Stimulated activated CD4-positive, alpha-beta T cell treated with anti-CD3 and anti-CD28 coated beads, Interleukin-2, amount 100 ng/mL, for 24 hours (primary cell): Measurements from ENCODE around the gene SPTBN2.
A peak's percentile ranks its signal among the peaks of the same experiment; 100 is the strongest.

Source experiments
- DNase-seq, 2 donors: peaks; one replicate each; pipeline ENCODE4 v3.0.0-alpha.2; 2020

SPTBN2 gene

DNA sequence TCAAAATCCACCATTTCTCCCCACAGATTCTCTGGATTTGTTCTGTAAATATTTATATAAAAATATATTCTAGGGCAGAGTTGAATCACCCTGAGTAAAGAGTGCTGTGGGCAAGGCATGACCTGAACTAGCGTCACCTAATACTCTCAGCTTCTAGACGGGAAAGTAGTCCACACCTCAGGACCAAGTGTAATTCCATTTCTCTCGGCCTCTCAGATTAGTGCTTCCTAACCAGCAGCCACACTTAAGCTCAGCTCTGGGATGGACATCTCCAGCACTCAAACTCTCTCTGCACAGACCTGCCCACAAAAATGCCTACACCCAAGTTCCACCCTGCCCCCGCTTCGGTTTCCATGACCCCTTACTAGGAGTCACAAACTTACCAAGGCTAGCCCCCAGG, 5.3 kb downstream of the SPTBN2 start:
- no peak for DNase-seq

DNA sequence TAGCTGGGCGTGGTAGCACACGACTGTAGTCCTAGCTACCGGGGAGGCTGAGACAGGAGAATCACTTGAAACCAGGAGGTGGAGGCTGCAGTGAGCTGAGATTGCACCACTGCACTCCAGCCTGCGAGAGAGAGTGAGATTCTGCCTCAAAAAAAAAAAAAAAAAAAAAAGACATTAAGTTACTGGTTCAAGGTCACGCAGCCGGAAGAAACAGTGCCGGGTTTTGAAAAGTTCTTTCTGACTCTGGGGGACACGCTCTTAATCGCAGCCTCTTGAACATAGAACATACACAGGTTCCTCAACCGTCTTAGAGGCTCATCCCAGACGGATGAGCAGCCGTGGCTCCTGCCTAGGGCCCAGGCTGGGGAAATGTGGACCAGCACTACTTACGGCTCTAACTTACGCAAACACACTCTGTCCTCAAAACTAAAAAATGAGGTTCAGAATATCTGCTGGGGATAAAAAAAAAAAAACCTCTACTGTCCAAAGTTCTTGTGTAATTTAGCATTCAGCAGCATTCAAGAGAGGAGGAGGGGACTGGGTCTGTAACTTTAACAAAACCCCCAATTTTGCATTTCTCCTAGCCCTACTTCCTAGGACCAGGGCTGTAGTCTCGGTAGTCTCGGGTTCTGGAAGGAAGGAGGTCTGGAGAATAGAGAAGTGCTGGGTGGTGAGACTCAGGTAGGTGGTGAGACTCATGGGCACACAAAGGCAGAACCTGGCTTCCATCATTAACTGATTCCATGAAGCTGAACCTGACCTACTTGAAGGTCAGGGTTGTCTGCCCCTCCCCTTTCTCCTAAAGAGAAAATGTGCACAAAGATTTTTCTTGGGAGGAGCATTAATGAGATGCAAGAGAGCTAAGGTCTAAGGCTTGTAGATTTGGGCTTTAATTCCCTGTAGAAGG, 6.0 kb downstream of the SPTBN2 start:
- DNase-seq, result no peak

DNA sequence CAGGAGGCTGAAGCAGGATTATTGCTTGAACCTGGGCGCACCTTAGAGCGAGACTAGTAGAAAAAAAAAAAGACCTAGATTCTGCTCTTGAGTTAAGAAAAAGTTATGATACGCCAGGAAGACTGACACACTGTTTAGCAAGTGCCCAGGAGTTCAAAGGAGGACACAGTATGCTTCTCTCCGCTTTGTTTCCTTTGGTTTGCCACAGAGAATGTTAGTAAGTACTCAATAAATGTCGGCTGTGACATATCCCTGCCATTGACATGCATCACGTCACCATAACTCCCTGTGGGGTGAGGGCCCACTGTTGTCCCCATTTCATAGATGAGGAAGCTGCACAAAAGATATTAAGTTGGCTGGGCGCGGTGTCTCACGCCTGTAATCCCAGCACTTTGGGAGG, 7.1 kb downstream of the SPTBN2 start:
- DNase-seq, result no peak

DNA sequence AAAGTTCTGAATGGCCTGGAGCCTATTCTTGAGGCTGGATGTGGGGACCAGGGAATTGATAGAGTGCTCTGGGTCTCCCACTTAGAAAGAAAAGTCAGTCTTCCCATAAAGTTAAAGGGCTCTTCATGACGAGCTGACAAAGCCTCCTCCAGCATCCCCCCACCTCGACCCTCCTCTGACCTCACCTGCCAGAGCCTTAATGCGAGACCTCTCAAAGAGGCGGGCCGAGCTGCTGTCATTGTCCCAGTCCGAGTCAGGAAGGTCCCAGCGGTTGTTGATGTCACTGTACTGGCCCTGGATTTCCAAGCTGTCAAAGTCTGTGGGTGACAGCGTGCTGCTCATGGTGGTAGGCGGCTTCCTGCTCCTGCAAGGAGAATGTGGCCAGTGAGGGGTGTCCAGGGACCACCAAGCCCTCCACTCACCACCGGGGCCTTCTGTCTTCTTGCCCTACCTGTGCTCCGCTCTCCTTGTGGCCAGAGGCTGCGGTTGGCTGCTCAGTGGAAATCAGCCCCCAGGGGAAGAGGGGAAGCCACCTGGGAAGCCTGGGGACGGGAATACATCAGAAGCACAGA, 8.0 kb downstream of the SPTBN2 start:
- no peak for DNase-seq

DNA sequence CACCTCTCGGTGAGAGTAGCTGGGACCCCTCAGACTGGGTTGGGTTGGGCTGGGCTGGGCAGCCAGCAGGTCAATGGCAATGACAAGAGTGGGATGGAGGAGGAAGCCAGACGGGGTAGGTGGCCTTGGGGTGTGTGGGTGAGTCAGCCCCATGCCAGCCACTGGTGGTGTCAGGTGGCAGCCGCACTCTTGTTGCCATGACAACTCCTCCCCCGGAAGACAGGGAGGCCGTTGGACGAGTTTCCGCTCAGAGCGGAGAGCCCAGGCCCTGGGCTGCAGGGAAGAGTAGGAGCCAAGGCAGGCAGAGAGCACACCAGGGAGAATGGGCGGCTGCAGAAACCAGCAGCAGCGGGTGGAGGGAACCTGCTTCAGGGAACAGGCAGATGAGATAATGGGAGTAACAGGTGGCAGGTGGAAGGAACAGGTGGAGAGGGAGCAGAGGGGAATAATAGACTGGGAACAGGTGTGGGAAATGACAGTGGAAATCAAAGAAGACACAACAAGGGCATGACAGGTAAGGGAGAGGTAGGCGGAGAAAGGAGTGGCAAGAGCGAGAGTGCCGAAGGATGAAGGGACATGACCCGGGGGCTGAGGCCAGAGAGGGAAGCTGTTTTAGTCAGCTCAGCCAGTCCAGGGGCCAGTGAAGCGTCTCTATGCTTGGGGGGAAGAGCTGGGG, 8.7 kb downstream of the SPTBN2 start:
- peak; percentile 33 to 55 for DNase-seq

DNA sequence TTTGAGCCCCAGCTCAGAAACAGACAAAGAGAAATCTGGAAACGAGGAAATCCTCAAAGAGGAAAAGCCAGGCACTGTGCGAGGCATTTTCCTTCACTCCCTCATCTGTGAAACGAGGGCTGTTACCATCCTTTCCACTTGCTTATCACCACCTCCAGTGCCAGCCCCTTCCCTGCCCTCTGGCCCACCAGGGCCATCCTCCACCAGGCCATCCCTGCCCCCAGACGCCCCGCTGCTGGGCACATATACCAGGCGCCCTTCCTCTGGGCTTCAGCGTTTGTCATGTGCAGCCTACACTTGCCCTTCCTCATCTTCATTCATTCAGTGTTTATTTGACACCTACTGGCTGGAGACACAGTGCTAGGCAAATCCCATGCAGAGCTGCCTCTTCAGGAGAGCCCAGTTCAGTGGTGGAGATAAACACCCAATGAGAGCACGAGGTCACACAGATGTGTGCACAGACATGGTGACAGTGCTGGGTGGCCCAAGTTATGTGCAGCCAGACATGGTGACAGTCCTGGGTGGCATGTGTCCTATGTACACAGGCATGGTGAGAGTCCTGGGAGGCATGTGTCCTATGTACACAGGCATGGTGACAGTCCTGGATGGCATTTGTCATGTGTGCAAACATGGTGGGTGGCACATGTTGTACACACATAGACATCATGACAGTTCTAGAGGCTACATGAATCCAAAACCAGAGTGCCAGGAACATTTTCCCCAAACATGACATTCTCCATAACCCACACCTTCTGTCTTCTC, 9.7 kb downstream of the SPTBN2 start:
- DNase-seq, result no peak

DNA sequence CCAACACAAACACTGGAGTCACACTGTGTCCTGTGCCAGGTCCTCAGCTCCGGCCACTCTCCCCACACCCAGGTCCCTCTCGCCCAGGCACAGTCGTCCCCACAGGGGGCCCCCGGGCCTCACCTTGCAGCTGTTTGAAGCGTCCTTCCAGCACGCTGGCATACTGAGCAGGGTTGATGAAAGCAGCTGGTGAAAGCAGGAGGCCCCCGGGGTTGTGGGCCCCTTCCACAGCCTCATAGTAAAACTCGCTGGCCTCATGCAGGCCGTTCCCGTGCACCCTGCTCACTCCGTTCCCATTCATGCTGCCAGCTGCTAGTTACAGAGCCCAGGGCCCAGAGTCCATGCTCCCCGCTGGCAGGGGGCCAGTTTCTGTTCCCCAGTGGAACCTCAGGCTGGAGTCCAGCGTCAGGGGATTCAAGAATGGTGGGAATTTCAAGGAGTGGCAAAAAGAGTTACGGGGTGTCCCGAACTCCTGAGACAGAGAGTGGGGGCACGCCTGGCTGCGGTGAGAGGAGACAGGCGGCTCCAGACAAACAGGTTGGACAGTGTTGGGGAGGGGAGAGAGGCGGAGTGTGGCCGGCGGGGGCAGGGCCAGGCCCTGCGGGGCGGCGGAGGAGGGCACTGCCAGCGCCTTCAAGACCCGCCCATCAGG, 10.6 kb downstream of the SPTBN2 start:
- no peak for DNase-seq

DNA sequence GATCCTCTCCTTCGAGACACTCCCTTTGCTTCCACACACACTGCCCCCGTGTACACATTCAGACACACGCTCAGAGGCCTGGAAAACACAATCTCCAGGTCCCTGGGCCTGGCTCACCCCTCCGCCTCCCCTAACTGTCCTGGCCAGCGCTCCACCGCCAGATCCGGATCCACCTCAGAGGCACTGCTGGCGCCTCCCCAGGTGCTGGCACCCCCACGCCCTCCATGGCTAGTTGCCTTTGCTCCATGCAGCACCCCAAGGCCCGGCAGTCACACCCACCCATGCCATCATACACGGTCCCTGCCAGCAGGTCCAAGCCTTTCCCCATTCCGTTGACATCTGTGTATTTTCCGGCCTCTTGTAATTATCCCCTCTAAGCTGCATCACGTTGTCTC, 11.1 kb downstream of the SPTBN2 start:
- DNase-seq, result no peak

DNA sequence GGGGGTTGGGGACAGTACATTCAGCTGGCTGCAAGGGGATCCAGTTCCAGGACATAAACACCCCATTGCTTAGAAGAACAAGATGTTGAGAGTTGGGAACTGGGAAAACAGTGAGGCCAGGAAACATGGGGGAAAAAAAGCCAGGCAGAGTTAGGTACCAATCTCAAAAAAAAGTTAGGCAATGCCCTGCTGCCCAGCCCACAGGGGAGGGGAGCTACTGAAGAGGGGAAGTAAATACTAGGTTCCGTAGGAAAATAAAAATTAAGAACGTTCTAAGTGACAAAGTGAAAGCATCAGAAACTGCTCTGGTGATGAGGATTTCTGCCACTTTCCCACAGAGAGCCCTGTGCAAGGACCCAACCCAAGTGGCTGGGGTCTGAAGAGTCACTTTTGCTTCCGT, 12.0 kb downstream of the SPTBN2 start:
- no peak for DNase-seq

DNA sequence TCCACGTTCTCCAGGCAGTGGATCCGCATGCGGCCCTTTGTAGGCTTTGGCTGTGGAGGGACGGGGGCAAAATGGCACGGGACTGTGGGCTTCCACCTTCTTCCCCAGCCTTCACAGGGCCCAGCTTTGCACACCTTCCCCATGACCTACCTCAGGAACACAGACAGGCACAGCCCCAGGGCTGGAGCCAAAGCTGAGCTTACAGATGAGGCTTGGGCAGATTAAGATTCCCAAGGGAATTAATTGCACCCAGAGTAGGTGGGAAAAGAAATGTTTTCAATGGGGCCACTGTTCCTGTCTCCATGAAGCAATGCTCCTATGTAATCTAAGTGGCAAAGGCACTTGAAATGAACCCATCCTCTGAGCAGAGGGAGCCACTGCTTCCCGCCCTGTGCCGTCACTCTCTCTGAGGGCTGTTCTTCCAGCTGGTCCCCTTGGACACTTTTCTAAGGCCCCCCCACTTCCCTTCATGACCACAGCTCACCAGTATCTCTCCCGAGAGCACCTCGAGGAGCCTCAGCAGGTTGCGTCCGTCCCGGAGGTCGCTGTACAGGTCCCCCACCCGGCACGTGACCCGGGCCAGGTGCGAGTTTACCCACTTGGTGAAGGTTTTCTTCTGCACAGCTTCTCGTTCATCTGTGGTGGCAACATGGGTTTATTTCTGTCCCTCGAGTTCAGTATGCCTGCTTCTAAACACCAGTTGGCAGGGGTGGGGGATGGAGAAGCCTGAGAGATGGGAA, 13.5 kb downstream of the SPTBN2 start:
- no peak for DNase-seq

DNA sequence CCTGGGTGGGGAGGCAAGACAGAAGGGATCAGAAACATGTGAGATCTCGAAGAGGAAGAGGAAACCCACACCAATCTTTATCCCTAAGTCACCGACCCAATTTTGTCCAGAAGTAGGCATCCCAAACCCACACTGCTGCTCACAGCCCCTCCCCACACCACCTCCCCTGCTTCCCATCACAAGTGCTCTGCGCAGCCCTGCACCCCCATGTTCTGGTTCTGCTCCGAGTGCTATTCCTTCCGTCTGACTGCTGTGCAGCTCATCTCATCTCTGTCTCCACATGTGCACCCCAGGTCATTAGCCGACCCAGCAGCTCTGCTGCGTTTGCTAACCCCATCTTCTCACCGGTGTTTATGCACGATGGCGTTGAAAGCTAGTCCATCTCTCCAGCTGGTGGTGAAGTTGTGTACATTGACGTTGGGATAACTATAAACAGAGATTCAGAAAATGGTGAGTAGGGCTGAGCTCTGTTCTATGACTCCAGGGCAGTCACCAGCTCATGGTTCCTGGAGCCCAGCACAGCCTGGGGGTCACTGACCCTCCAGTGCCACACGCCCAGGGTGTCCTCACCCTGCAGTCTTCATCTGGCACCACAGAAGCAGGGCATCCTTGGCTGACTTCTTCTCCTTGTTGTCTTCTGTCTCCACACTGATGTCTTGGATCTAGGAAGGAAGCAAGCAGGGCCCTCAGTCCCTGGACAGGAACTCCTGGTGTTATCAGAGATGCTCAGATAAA, 15.1 kb downstream of the SPTBN2 start:
- no peak for DNase-seq

DNA sequence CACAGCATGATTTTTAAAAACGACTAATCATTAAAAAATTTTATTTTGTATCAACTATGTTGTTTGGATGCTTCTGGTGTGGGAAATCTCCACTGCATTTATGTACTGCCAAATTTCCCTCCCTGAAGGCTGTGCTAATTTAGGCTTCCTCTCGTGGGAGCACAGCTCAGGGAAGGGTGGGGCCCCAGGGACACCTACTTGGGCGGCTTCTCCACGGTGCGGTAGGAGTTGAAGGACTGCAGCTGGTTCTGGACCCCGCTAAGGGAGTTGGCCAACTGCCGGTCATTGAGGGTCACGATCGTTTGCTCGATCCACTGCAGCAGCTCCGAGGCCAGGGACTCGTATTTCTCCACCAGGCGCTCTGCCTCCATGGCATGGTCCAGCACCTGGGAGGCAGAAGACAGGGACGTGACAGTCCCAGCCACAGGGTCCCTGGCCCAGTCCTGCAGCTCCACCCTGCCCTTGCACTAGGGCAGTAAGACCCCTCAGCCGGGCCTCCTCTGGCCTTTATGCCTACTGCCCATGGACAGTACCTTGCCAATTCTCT, 18.6 kb downstream of the SPTBN2 start:
- no peak for DNase-seq

DNA sequence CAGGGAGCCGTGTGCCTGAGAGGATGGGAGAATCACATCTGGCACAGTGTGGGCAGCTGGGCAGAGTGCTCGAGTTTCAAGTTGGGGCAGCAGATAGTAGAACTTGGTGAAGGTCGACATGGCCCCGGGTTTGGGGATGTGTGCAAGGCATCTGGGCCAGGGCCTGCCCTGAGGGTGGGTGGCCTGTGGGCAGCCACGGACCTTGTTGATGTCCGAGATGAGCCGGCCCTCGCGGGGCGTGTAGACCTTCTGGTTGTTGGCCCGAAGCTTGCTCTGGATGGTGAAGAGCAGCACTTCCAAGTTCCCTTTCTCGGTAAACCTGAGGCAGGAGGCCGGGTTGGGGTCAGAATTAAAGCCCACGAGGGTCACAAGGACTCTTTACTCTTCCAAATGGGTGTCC, 20.3 kb downstream of the SPTBN2 start:
- DNase-seq, result no peak

DNA sequence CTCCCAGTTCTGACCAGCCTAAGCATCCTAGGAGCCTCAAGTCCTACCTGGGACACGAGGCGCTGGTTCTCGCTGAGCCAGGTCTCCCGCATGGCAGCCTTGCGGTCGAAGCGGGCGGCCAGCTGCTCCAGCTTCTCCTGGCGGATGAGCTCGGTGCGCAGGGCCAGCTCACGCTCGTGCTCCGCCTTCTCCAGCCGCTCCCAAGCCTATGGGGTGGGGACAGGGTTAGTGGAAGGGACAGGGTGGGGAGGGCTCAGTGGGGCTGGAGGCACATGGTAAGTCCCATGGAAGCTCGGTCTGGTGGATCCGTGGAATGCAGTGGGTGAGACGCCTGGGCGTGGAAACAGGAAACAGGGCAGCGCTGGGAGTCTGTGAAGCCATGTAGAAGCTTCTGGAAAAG, 20.9 kb downstream of the SPTBN2 start:
- DNase-seq, result no peak

DNA sequence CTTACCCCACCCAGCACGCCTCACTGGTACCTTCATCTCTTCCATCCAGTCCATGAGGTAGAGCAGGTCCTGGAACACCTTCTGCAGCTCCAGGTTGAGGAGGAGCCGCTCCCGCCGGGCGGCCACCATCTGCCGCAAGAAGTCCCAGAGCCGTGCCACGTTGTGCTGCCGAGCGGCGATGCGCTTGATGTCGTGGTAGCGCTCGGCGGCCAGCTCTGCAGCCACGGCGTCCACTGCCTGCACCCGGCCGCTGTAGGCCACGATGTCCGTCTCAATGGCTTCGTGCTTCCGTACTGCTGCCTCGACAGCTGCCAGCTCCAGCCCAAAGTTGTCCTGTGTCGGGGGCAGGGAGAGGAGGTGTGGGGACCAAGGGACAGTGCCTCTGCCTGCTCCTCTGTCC, 21.5 kb downstream of the SPTBN2 start:
- no peak for DNase-seq

DNA sequence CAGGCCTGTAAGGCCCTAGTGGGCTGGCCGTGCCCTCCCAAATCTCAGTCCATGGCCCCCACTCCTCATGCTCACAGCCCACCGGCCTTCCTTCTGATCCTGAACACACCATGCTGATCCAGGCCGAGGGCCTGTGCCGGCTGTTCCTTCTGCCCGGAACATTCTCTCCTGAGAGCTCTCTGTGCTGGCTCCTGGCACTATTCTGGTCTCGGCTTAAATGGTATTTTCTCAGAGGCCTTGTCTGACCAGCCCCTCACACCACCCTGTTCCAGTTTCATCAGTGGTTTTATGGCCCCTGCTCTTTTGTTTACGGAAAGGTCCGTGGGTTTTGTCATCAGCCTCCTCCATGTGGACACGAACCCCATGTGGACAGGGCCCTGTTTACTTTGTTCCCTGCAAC, 22.0 kb downstream of the SPTBN2 start:
- no peak for DNase-seq

DNA sequence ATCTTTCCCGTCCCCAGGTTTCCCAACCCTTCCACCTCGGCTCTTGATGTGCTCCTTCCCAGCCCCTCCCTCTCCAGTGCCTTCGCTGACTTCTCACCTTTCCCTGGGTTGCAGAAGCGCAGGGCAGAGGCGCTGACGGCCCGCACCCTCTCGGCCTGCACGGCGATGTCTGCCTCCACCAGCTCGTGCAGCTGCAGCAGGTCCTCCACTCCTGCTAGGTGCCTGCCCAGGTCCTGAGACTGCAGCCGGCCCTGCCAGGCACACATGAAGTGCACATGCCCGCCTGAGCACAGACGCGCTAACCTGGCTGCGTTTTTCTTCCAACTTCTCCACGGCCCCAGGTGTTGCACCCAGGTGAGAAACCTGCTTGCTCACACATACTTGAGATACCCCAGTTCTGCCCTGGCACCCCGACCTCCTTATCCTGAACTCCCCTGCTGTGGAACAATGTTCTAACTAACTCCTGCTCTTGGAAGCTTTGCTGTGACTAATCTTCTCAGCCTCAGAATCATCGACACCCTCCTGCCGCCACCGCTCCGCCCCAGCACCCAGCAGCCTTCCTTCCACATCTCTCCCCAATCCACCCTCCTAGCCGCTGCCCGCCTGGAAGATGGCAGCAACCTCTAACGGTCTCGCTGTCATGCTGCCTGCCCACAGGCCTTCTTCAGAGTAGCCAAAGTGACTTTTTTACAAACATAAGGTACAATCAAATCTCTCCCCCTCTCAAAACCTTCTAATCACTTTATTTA, 23.3 kb downstream of the SPTBN2 start:
- DNase-seq, result no peak

DNA sequence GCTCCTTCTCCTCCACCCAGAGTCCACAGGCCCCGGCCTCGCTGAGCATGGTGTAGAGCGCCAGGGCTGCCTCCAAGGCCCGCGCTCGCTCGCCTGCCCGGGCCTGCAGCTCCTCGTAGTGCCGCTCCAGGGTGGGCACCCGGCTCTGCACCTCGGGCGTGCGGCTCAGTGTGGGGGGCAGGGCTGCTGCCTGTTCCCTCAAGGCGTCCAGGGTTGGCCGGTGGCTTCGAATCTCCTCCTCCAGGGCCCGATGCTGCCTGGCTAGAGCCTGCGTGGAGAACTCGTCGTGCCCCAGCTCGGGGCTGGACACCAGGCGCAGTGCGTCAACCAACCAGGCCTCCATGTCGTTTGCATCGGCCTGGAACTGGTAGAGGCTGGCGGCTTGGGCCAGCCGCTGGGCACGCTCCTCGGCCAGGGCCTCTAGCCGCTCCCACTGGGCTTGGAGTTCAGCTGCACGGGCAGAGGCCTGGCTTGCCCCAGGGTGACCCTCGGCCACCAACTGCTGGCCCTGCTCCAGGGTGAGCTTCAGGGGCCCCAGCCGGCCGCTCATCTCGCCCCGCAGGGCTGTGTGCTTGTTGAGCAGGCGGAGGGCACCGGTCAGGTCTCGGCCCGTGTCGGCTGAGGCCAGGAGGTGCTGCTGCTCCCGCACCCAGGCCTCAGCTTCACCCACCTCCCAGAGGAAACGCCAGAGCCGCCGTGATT, 24.2 kb downstream of the SPTBN2 start:
- no peak for DNase-seq

DNA sequence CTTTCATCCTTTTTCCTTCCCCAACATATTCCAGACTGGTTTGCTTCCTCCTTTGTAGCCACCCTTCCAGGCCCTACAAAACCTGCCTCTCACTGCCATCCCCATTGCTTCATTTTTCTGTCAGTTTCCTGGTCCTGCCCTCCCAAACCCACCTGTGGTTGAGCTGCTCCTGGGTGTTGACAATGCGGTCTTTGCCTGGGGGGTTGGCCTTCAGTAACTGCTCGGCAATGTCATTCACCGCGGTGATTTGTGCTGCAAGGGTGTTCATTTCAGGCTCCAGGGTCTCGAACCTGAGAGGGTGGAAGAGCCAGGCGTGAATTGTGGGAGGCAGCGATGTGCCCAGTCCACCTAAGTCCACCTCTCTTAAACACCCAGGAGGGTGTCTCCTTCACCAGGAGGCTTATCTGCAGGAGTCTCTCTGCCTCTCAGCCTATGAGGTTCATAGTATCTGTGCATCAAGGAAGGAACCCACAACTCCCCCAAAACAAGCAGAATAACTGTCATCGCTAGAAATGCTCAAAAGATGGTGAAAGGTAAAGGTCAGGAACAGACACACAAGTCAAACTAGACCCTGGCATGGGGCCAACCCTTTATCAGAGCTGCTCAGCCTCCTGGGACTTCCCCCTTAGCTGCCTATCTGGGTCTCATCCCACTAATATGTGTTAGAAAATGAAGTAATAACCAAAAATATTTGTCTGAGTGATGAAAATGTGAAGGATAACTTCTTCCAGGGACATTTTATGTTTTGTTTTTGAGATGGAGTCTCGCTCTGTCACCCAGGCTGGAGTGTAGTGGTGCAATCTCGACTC, 27.4 kb downstream of the SPTBN2 start:
- no peak for DNase-seq
